T-helper 2 cell (primary cell): ENCODE measurements around the gene CNTN2.
A peak's percentile ranks its signal among the peaks of the same experiment; 100 is the strongest.

ENCODE experiments used
- DNase-seq, 5 experiments: peaks; one replicate each; pipeline versions ENCODE4 v3.0.0 to v3.0.0-alpha.2; 2012 to 2022

CNTN2 gene

DNA sequence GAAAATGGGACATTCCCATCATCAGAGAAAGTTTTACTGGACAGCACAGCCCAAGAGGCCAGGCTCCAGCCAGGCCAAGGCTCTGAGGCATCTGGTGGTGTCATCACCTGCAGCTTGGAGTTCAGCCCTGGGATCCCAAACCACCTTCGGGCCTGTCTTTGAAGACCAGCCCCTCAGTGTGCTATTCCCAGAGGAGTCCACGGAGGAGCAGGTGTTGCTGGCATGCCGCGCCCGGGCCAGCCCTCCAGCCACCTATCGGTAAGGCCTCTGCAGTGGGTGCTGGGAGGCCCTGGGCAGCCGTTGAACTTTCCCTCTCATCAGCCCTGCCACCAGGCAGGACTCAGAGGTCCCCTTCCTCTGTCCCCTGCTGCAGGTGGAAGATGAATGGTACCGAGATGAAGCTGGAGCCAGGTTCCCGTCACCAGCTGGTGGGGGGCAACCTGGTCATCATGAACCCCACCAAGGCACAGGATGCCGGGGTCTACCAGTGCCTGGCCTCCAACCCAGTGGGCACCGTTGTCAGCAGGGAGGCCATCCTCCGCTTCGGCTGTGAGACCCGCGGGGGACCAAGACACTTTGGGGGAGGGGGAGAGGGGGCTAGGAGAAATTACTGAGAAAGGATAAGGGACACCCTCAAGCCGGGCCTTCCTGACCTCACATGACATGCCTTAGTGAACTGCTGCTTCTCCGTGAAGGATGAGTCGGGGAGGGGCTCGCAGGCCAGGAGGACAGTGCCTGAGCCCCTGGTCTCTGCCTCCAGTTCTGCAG, 15.0 kb downstream of the CNTN2 start:
- DNase-seq: no peak

GRCh38 chr1:205058853-205059252, 15.8 kb downstream of the CNTN2 start:
- no peak for DNase-seq

DNA sequence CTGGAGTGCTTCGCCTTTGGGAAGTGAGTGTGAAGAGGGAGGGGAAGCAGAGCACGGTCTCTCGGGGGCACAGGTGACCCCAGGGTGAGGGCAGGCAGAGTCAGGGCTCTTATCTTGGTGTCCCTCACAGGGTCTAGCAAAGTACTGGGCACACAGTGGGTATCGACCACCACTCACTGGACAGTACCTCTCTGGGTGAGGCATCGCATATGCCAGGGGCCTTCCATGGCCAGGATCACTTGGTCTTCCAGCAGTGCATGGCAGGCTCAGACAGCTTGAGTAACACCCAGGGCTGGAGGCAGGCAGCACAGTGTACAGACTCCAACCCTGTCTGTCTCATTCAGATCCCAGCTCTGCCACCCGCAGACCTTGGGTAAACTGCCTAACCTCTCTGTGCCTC, 16.6 kb downstream of the CNTN2 start:
- no peak for DNase-seq

GRCh38 chr1:205060746-205061145, 17.7 kb downstream of the CNTN2 start:
- no peak for DNase-seq

DNA sequence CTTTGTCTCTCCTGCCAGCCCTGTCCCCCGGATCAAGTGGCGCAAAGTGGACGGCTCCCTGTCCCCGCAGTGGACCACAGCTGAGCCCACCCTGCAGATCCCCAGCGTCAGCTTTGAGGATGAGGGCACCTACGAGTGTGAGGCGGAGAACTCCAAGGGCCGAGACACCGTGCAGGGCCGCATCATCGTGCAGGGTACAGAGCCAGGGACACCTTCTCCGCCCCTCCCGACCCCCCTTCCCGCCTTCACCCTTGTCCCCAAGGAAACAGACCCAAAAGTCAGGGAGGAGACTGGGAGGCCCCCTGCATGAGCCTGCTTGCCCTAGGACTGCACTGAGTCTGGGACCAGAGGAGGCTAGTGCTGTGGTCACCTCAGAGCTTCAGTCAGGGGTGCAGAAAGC, 18.2 kb downstream of the CNTN2 start:
- DNase-seq: no peak

DNA sequence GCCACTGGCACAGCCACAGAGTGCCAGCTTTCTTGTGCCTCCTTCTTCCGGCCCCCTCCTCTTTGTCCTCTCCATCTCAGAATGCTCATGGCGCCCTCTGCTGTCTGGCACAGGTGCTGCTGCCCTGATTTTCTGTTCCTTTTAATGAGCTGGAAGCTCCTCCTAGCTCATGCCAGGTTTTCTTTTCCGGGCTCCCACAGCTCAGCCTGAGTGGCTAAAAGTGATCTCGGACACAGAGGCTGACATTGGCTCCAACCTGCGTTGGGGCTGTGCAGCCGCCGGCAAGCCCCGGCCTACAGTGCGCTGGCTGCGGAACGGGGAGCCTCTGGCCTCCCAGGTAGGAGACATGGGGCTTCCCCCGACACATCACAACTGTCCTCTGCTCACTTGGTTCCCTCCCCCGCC, 18.7 kb downstream of the CNTN2 start:
- peak; percentile 10 to 69 (median 51) for DNase-seq

DNA sequence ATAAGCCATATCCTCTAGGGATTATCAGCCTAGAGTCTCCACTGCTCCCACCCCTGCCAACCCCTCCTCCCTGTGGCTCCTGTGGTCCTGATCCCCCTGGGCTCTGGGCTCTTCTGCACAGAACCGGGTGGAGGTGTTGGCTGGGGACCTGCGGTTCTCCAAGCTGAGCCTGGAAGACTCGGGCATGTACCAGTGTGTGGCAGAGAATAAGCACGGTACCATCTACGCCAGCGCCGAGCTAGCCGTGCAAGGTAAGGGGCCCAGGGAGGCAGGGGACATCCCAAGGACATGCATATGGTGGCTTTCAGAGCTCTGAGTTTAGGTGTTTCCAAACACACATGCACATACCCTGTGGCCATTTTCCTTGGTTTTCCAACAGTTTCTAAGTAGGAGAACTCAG, 19.3 kb downstream of the CNTN2 start:
- no peak for DNase-seq

DNA sequence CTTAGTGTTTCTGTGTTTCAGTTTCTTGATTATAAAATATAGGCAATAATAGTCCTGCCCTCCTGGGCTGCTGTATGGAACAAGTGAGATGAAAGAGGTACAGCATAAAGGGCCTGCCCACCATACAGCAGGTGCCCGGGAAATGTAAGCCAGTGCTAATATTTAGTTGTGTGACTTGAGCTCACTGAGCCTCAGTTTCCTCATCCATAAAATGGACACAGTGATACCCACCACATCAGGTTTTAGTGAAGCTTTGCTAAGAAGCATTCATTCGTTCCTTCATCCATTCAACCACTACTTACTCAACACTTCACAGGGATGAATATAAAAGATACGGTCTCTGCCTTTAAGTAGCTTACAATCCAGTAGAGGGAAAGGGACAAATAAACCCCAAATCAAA, 19.9 kb downstream of the CNTN2 start:
- DNase-seq: no peak

DNA sequence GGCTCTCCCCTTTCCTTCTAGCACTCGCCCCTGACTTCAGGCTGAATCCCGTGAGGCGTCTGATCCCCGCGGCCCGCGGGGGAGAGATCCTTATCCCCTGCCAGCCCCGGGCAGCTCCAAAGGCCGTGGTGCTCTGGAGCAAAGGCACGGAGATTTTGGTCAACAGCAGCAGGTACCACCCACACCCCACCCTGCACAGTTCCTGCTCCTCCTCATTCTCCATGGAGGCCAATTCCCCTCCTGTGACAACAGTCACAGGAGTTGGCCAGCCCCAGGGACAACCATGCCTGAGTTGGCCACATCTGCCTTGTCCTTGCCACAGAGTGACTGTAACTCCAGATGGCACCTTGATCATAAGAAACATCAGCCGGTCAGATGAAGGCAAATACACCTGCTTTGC, 21.3 kb downstream of the CNTN2 start:
- DNase-seq: no peak

- DNase-seq: no peak
Observed at GRCh38 chr1:205064741-205065316, 21.8 kb downstream of the CNTN2 start.

GRCh38 chr1:205065666-205066065, 22.7 kb downstream of the CNTN2 start:
- DNase-seq: no peak

DNA sequence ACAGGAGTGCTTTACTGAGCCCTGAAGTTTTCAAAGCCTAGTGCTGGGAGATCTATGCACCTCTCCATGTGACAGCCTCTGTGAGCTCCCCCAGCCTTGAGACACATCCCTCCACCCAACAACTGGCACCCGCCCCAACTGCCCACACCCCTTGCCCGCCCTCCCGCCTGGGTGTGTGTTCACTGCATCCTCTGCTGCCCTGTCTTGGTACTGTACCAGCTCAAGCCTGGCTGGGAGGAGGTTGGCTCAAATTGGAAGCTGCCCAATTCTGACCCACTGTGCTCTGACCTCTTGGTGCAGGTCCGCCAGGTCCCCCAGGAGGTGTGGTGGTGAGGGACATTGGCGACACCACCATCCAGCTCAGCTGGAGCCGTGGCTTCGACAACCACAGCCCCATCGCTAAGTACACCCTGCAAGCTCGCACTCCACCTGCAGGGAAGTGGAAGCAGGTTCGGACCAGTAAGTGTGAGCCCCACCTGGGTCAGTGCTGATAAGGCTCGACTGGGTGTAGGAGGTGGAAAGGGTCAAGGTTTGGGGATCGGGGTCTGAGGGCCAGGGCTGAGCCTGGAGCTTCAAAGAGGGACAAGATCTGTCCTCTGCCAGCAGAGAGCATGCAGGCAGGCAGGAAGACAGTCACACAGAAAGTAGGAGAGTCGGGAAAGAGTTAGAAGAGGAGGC, 23.3 kb downstream of the CNTN2 start:
- no peak for DNase-seq

- no peak for DNase-seq
Observed at GRCh38 chr1:205067031-205067430, 24.0 kb downstream of the CNTN2 start.

- no peak for DNase-seq
Observed at GRCh38 chr1:205068001-205068400, 25.0 kb downstream of the CNTN2 start.

DNA sequence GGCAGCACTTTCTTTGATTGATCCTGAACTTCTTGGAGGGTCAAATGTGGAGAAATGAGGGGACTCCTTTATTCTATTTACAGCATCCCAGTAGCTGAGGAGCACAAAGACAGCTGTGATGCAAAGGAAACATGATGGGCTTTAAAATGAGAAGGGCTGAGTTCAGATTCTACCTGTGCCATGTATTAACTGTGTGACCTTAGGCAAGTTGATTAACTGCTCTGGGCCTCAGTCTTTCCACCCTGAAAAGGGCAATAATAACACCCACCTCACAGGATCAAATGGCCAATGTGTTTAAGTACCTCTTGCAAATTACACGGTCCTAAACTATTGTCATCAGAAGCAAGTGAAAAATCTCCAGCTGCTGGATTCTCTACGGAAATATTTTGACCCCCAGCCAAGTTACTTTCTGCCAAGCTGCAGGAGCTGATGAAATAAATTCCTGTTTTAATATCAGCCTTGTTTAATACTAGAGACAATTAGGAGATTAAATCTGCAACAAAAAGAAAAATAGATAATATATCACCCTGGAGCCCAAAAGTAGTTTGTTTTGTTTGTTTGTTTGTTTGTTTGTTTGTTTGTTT, 25.5 kb downstream of the CNTN2 start:
- no peak for DNase-seq

GRCh38 chr1:205069371-205070125, 26.5 kb downstream of the CNTN2 start:
- no peak for DNase-seq

DNA sequence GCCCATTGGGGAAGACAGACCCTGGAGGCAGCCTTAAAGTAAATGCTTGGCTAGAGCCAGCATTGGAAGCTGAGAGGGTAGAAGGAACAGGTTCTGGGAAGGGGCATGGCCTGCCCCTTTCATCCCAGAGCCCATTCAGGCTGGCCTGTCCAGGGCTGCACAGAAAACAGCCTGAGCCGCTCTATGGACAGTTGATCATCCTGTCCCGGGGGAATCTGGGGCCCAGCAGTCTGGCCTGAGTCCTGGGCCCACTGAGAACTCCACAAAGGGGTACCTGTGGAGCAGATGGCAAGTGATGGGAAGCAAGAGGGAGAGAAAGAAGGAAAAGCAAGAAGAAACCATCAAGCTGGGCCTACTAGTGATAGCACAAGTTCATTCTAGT, 28.0 kb downstream of the CNTN2 start:
- no peak for DNase-seq

DNA sequence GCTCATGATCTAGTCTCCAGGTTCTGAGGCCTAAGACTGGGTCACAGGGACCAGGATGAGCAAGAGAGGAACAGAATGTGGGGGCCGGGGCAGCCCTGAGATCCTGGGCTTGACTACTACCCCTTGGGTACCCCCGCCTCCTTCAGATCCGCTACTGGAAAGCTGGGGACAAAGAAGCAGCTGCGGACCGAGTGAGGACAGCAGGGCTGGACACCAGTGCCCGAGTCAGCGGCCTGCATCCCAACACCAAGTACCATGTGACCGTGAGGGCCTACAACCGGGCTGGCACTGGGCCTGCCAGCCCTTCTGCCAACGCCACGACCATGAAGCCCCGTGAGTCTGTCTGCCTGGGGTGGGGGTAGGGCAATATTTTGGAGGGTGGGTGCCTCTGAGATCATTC, 28.8 kb downstream of the CNTN2 start:
- no peak for DNase-seq

- no peak for DNase-seq
Observed at GRCh38 chr1:205072286-205072685, 29.3 kb downstream of the CNTN2 start.

DNA sequence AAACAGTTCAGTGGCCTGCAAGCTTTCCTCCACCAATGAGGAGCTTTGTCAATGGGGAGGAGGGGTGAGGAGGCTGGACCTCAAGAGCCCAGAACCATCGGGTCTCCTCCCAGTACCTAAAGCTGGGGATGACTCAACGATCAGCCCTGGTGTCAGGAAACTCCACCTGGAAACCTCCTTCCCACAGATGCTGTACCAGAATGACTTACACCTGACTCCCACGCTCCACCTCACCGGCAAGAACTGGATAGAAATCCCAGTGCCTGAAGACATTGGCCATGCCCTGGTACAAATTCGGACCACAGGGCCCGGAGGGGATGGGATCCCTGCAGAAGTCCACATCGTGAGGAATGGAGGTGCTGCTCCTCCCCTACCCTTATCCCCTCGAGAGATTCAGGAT, 29.9 kb downstream of the CNTN2 start:
- no peak for DNase-seq

- no peak for DNase-seq
Observed at GRCh38 chr1:205073511-205073910, 30.5 kb downstream of the CNTN2 start.

GRCh38 chr1:205074084-205074483, 31.1 kb downstream of the CNTN2 start:
- no peak for DNase-seq

GRCh38 chr1:205074513-205074912, 31.5 kb downstream of the CNTN2 start:
- no peak for DNase-seq
